DND-41 (cell line): ENCODE data around the gene ZDHHC1.

Experiments used
- CTCF ChIP-seq: IDR thresholded peaks from 2 replicates; pipeline ENCODE4 v1.5.1; 2012; ENCODE audit warnings: borderline replicate concordance, low read length, moderate library complexity, mild to moderate bottlenecking; ENCODE audit not compliant: poor library complexity, severe bottlenecking; ENCODE audit errors: extremely low read depth
- EZH2 ChIP-seq: IDR thresholded peaks from 3 replicates; pipeline ENCODE4 v1.6.1; 2012; ENCODE audit warnings: borderline replicate concordance, low read depth, mild to moderate bottlenecking, moderate library complexity, low read length, inconsistent platforms; ENCODE audit not compliant: severe bottlenecking

GRCh38 chr16:67454104-67454503 is 37.8 kb upstream of the ZDHHC1 start:
- TF ChIP-seq CTCF: no peak
- TF ChIP-seq EZH2: no peak
